ENCODE measurements around the gene PMEL.
"Not testable (repeated sequence)": the region's sequence is repeated elsewhere in the genome, so short reads cannot be mapped to it uniquely, and the experiment has no call there.

PMEL gene

GRCh38 chr12:55991110-55991509 is 25.3 kb upstream of the PMEL start:
- no peak overlapping the region for H3K27ac ChIP-seq
- TF ChIP-seq ZFX (IDR thresholded peaks at IDR 0.05) (no peak), CTCF (conservative IDR thresholded peaks at IDR 0.05) (no peak)

- not testable (repeated sequence) for H3K27ac ChIP-seq
Observed at GRCh38 chr12:55985976-55986375, 20.1 kb upstream of the PMEL start.

GRCh38 chr12:55985341-55985740 is 19.5 kb upstream of the PMEL start:
- TF ChIP-seq ZFX (IDR thresholded peaks at IDR 0.05), result no peak
- no peak for TF ChIP-seq CTCF (conservative IDR thresholded peaks at IDR 0.05)
- H3K27ac ChIP-seq, result no peak overlapping the region

- no peak for TF ChIP-seq ZFX (IDR thresholded peaks at IDR 0.05)
- no peak overlapping the region for H3K27ac ChIP-seq
Observed at GRCh38 chr12:55984861-55985260, 19.0 kb upstream of the PMEL start.

- H3K27ac ChIP-seq, result no peak overlapping the region
- TF ChIP-seq CTCF (conservative IDR thresholded peaks at IDR 0.05) (no peak), ZFX (IDR thresholded peaks at IDR 0.05) (no peak)
Observed at GRCh38 chr12:55983232-55983842, 17.5 kb upstream of the PMEL start.

GRCh38 chr12:55982319-55982936 is 16.6 kb upstream of the PMEL start:
- TF ChIP-seq CTCF (conservative IDR thresholded peaks at IDR 0.05), result no peak
- no peak for TF ChIP-seq ZFX (IDR thresholded peaks at IDR 0.05)
- no peak overlapping the region for H3K27ac ChIP-seq

- not testable (repeated sequence) for H3K27ac ChIP-seq
Observed at GRCh38 chr12:55981882-55982281, 16.0 kb upstream of the PMEL start.

GRCh38 chr12:55979069-55979468 is 13.2 kb upstream of the PMEL start:
- H3K27ac ChIP-seq, result no peak overlapping the region
- TF ChIP-seq CTCF (conservative IDR thresholded peaks at IDR 0.05) (no peak), ZFX (IDR thresholded peaks at IDR 0.05) (no peak)

GRCh38 chr12:55978393-55978792 is 12.6 kb upstream of the PMEL start:
- no peak for TF ChIP-seq ZFX (IDR thresholded peaks at IDR 0.05)
- no peak for TF ChIP-seq CTCF (conservative IDR thresholded peaks at IDR 0.05)
- H3K27ac ChIP-seq, result no peak overlapping the region
